Mesendoderm (in vitro differentiated cells): ENCODE measurements around the gene KCNMB2.

ENCODE experiments used
- DNase-seq: peaks from one replicate; pipeline ENCODE4 v3.0.0; 2013
- H2AK5ac ChIP-seq: 2 replicates; pipeline ENCODE4 v1.6.1; 2013; ENCODE audit warnings: low read length, inconsistent platforms
- H2BK120ac ChIP-seq: 2 replicates; pipeline ENCODE4 v1.6.1; 2013; ENCODE audit warnings: low read depth, mild to moderate bottlenecking, low read length, moderate library complexity, mixed read lengths
- H2BK15ac ChIP-seq: replicated peaks from 2 replicates; pipeline ENCODE4 v1.6.1; 2013; ENCODE audit warnings: low read depth, mild to moderate bottlenecking, moderate library complexity
- H2BK5ac ChIP-seq: 2 replicates; pipeline ENCODE4 v1.6.1; 2013; ENCODE audit warnings: low read length, inconsistent platforms
- H3K18ac ChIP-seq: 2 replicates; pipeline ENCODE4 v1.6.1; 2013; ENCODE audit warnings: mild to moderate bottlenecking, low read length, mixed read lengths
- H3K23ac ChIP-seq: one replicate; pipeline ENCODE4 v1.6.1; 2013; ENCODE audit warnings: low read length
- H3K27ac ChIP-seq: 2 replicates; pipeline ENCODE4 v1.5.1; 2013; ENCODE audit warnings: low read depth, mild to moderate bottlenecking, inconsistent platforms, low read length, moderate library complexity
- H3K27me3 ChIP-seq: 2 replicates; pipeline ENCODE4 v1.6.1; 2013; ENCODE audit warnings: low read length, control low read depth, mild to moderate bottlenecking, inconsistent platforms; ENCODE audit not compliant: insufficient read depth, poor library complexity
- H3K36me3 ChIP-seq: 2 replicates; pipeline ENCODE4 v1.6.1; 2013; ENCODE audit warnings: low read length, inconsistent platforms; ENCODE audit not compliant: control insufficient read depth, insufficient read depth
- H3K4ac ChIP-seq: one replicate; pipeline ENCODE4 v1.6.1; 2013; ENCODE audit warnings: low read depth, mild to moderate bottlenecking, low read length, moderate library complexity
- H3K4me1 ChIP-seq: 2 replicates; pipeline ENCODE4 v1.6.1; 2013; ENCODE audit warnings: low read depth, low read length, inconsistent platforms; ENCODE audit not compliant: control insufficient read depth
- H3K4me2 ChIP-seq: 2 replicates; pipeline ENCODE4 v1.6.1; 2013; ENCODE audit warnings: low read length
- H3K4me3 ChIP-seq: 2 replicates; pipeline ENCODE4 v1.5.1; 2013; ENCODE audit warnings: mild to moderate bottlenecking, low read length
- H3K56ac ChIP-seq: one replicate; pipeline ENCODE4 v1.6.1; 2013; ENCODE audit warnings: low read length
- H3K79me1 ChIP-seq: 2 replicates; pipeline ENCODE4 v1.6.1; 2013; ENCODE audit warnings: low read length, inconsistent platforms
- H3K79me2 ChIP-seq: 2 replicates; pipeline ENCODE4 v1.6.1; 2013; ENCODE audit warnings: mild to moderate bottlenecking, low read length; ENCODE audit not compliant: control insufficient read depth, insufficient read depth
- H3K9ac ChIP-seq: 2 replicates; pipeline ENCODE4 v1.6.1; 2013; ENCODE audit warnings: low read length, inconsistent platforms
- H4K5ac ChIP-seq: one replicate; pipeline ENCODE4 v1.6.1; 2013; ENCODE audit warnings: low read length
- H4K8ac ChIP-seq: one replicate; pipeline ENCODE4 v1.6.1; 2013; ENCODE audit warnings: low read depth, mild to moderate bottlenecking, control low read depth, low read length, moderate library complexity
- WGBS: extraction: QIAGEN DNeasy Blood & Tissue Kit; methylation state at CpG from one replicate; pipeline ENCODE4 v1.1.7; 2013; ENCODE audit warnings: low lambda C conversion rate, missing lambda C conversion rate; ENCODE audit not compliant: insufficient coverage; ENCODE audit errors: extremely low coverage; 5-methylcytosine and 5-hydroxymethylcytosine counted together

The KCNMB2 gene

GRCh38 chr3:178768072-178768864 lies 232.0 kb downstream of the KCNMB2 start:
- Histone ChIP-seq H2AK5ac (no peak overlapping the region), H2BK15ac (no peak overlapping the region), H4K8ac (no peak overlapping the region), H3K36me3 (no peaks in the 10 kb centered on the region), H3K79me2 (no peaks in the 10 kb centered on the region), H2BK5ac (no peak overlapping the region), H3K18ac (no peak overlapping the region), H3K27me3 (no peaks in the 10 kb centered on the region), H3K4me1 (no peaks in the 10 kb centered on the region), H3K4ac (no peak overlapping the region), H3K23ac (no peak overlapping the region), H3K79me1 (no peaks in the 10 kb centered on the region), H4K5ac (no peak overlapping the region), H2BK120ac (no peak overlapping the region), H3K9ac (no peak overlapping the region), H3K4me2 (no peak overlapping the region), H3K56ac (no peak overlapping the region), H3K27ac (no peak overlapping the region), H3K4me3 (no peak overlapping the region)
- no CpG with 5 or more reads among the region's 5 CpGs for WGBS
- DNase-seq, result no peak

GRCh38 chr3:178771511-178771910 lies 235.3 kb downstream of the KCNMB2 start:
- Histone ChIP-seq H2BK15ac (no peak overlapping the region), H3K79me2 (no peaks in the 10 kb centered on the region), H3K36me3 (no peaks in the 10 kb centered on the region), H3K79me1 (no peaks in the 10 kb centered on the region), H3K27me3 (no peaks in the 10 kb centered on the region), H2AK5ac (no peak overlapping the region), H4K8ac (no peak overlapping the region), H3K27ac (no peak overlapping the region), H3K9ac (no peak overlapping the region), H3K23ac (no peak overlapping the region), H3K4me2 (no peak overlapping the region), H3K4me3 (no peak overlapping the region), H3K56ac (no peak overlapping the region), H4K5ac (no peak overlapping the region), H3K4ac (no peak overlapping the region), H2BK5ac (no peak overlapping the region), H3K4me1 (no peaks in the 10 kb centered on the region), H2BK120ac (no peak overlapping the region), H3K18ac (no peak overlapping the region)
- no CpG with 5 or more reads among the region's 3 CpGs for WGBS
- DNase-seq, result peak; percentile 66

- no peak for DNase-seq
- no peak overlapping the region for H3K27ac ChIP-seq
- H3K4ac ChIP-seq, result no peak overlapping the region
- H3K23ac ChIP-seq, result no peak overlapping the region
- H3K9ac ChIP-seq, result no peak overlapping the region
- no peak overlapping the region for H3K56ac ChIP-seq
- no peaks in the 10 kb centered on the region for H3K79me1 ChIP-seq
- no CpG with 5 or more reads among the region's 4 CpGs for WGBS
- H4K5ac ChIP-seq, result no peak overlapping the region
- no peak overlapping the region for H3K4me3 ChIP-seq
- H3K4me2 ChIP-seq, result no peak overlapping the region
- no peak overlapping the region for H2BK5ac ChIP-seq
- no peaks in the 10 kb centered on the region for H3K36me3 ChIP-seq
- H2AK5ac ChIP-seq, result no peak overlapping the region
- H3K27me3 ChIP-seq, result no peaks in the 10 kb centered on the region
- no peak overlapping the region for H2BK120ac ChIP-seq
- no peaks in the 10 kb centered on the region for H3K4me1 ChIP-seq
- no peaks in the 10 kb centered on the region for H3K79me2 ChIP-seq
- no peak overlapping the region for H2BK15ac ChIP-seq
- H4K8ac ChIP-seq, result no peak overlapping the region
- no peak overlapping the region for H3K18ac ChIP-seq
Observed at GRCh38 chr3:178772746-178773145, 236.5 kb downstream of the KCNMB2 start.

GRCh38 chr3:178773358-178773757 lies 237.1 kb downstream of the KCNMB2 start:
- H2BK15ac ChIP-seq, result no peak overlapping the region
- H4K8ac ChIP-seq, result no peak overlapping the region
- no peaks in the 10 kb centered on the region for H3K36me3 ChIP-seq
- H2BK120ac ChIP-seq, result no peak overlapping the region
- no peak overlapping the region for H3K23ac ChIP-seq
- no peak overlapping the region for H2AK5ac ChIP-seq
- no peaks in the 10 kb centered on the region for H3K79me1 ChIP-seq
- H3K4ac ChIP-seq, result no peak overlapping the region
- WGBS, result no CpG with 5 or more reads among the region's 1 CpG
- H3K27ac ChIP-seq, result no peak overlapping the region
- no peaks in the 10 kb centered on the region for H3K27me3 ChIP-seq
- H3K18ac ChIP-seq, result no peak overlapping the region
- H3K9ac ChIP-seq, result no peak overlapping the region
- H3K79me2 ChIP-seq, result no peaks in the 10 kb centered on the region
- DNase-seq, result no peak
- H3K56ac ChIP-seq, result no peak overlapping the region
- H4K5ac ChIP-seq, result no peak overlapping the region
- no peak overlapping the region for H3K4me2 ChIP-seq
- no peak overlapping the region for H2BK5ac ChIP-seq
- no peak overlapping the region for H3K4me3 ChIP-seq
- no peaks in the 10 kb centered on the region for H3K4me1 ChIP-seq

GRCh38 chr3:178777718-178778411 lies 241.6 kb downstream of the KCNMB2 start:
- DNase-seq, result no peak
- H3K4ac ChIP-seq, result no peak overlapping the region
- WGBS, result no CpG with 5 or more reads among the region's 4 CpGs
- H3K18ac ChIP-seq, result no peak overlapping the region
- no peak overlapping the region for H3K23ac ChIP-seq
- H3K27me3 ChIP-seq, result no peaks in the 10 kb centered on the region
- no peak overlapping the region for H2AK5ac ChIP-seq
- no peak overlapping the region for H3K27ac ChIP-seq
- no peak overlapping the region for H2BK5ac ChIP-seq
- no peak overlapping the region for H2BK15ac ChIP-seq
- H3K4me1 ChIP-seq, result no peaks in the 10 kb centered on the region
- H3K79me1 ChIP-seq, result no peaks in the 10 kb centered on the region
- no peak overlapping the region for H2BK120ac ChIP-seq
- H3K9ac ChIP-seq, result no peak overlapping the region
- H3K79me2 ChIP-seq, result no peaks in the 10 kb centered on the region
- no peak overlapping the region for H3K4me2 ChIP-seq
- H3K56ac ChIP-seq, result no peak overlapping the region
- no peak overlapping the region for H4K5ac ChIP-seq
- no peak overlapping the region for H4K8ac ChIP-seq
- no peak overlapping the region for H3K4me3 ChIP-seq
- no peaks in the 10 kb centered on the region for H3K36me3 ChIP-seq
